Neural progenitor cell (in vitro differentiated cells): Measurements from ENCODE around the gene PIGA. TPM values are rescaled to one million over a fixed set of nuclear protein-coding genes. Genes with fewer than 3 reads are reported as not detected.

Experiments
- DNase-seq: peaks from one replicate; pipeline ENCODE4 v3.0.0-alpha.2; 2016; ENCODE audit warnings: low spot score
- H2AFZ ChIP-seq: fragments of 200-600 bp; sonication (generic); replicated peaks from 2 replicates; pipeline ENCODE4 v1.6.1; 2016; ENCODE audit warnings: antibody characterized with exemption
- H3F3A ChIP-seq: fragments of 200-600 bp; sonication (generic); 2 replicates; pipeline ENCODE4 v1.6.1; 2016; ENCODE audit warnings: antibody characterized with exemption, low read depth
- H3K27ac ChIP-seq: fragments of 200-600 bp; sonication (generic); 2 replicates; pipeline ENCODE4 v1.5.1; 2016; ENCODE audit warnings: mild to moderate bottlenecking
- H3K27me3 ChIP-seq: fragments of 200-600 bp; sonication (generic); 2 replicates; pipeline ENCODE4 v1.6.1; 2016; ENCODE audit warnings: mild to moderate bottlenecking, moderate library complexity
- H3K36me3 ChIP-seq: fragments of 200-600 bp; sonication (generic); 2 replicates; pipeline ENCODE4 v1.5.1; 2016
- H3K4me1 ChIP-seq: fragments of 200-600 bp; sonication (generic); 2 replicates; pipeline ENCODE4 v1.6.1; 2016; ENCODE audit warnings: mixed run types
- H3K4me2 ChIP-seq: fragments of 200-600 bp; sonication (generic); 2 replicates; pipeline ENCODE4 v1.6.1; 2016
- H3K4me3 ChIP-seq: fragments of 200-600 bp; sonication (generic); 2 replicates; pipeline ENCODE4 v1.5.1; 2016
- H3K79me2 ChIP-seq: fragments of 200-600 bp; sonication (generic); 2 replicates; pipeline ENCODE4 v1.6.1; 2016; ENCODE audit warnings: low read depth
- H3K9ac ChIP-seq: fragments of 200-600 bp; sonication (generic); 2 replicates; pipeline ENCODE4 v1.6.1; 2016
- H3K9me3 ChIP-seq: fragments of 200-600 bp; sonication (generic); 2 replicates; pipeline ENCODE4 v1.5.1; 2016; ENCODE audit warnings: low read depth
- H4K20me1 ChIP-seq: fragments of 200-600 bp; sonication (generic); 2 replicates; pipeline ENCODE4 v1.6.1; 2016; ENCODE audit warnings: low read depth
- H3K27ac Mint-ChIP-seq: 3 replicates; pipeline ENCODE4 v1.8.0; 2021; ENCODE audit warnings: mixed read lengths
- H3K27me3 Mint-ChIP-seq: 2 replicates; pipeline ENCODE4 v1.8.0; 2022; ENCODE audit warnings: low read depth, mild to moderate bottlenecking, inconsistent platforms, moderate library complexity, mixed read lengths; ENCODE audit not compliant: insufficient read depth
- H3K36me3 Mint-ChIP-seq: 3 replicates; pipeline ENCODE4 v1.8.0; 2021; ENCODE audit warnings: mixed read lengths
- H3K4me1 Mint-ChIP-seq: 3 replicates; pipeline ENCODE4 v1.8.0; 2021; ENCODE audit warnings: mixed read lengths
- H3K4me3 Mint-ChIP-seq: 3 replicates; pipeline ENCODE4 v1.8.0; 2021; ENCODE audit warnings: mild to moderate bottlenecking, moderate library complexity, mixed read lengths
- H3K9me3 Mint-ChIP-seq: 3 replicates; pipeline ENCODE4 v1.8.0; 2020; ENCODE audit warnings: mixed read lengths
- EZH2 ChIP-seq: fragments of 200-600 bp; sonication (generic); IDR thresholded peaks from 2 replicates; pipeline ENCODE4 v1.6.1; 2017; ENCODE audit warnings: antibody characterized with exemption, mild to moderate bottlenecking, moderate library complexity
- EZH2phosphoT487 ChIP-seq: fragments of 200-600 bp; sonication (generic); IDR thresholded peaks from 2 replicates; pipeline ENCODE4 v1.6.1; 2017; ENCODE audit warnings: antibody characterized with exemption
- total RNA-seq: library from RNA; depleted of rRNA; stranded (reverse); fragments of >200 nt; gene quantifications from 2 replicates; pipeline ENCODE4 v1.2.3, GENCODE V29; 2015; ENCODE audit warnings: low replicate concordance
- TF ChIP-seq, protein P1 (sequence below): fragments of 200-600 bp; sonication (generic); IDR thresholded peaks from 2 replicates; pipeline ENCODE4 v1.5.1; 2017; ENCODE audit warnings: antibody characterized with exemption, mild to moderate bottlenecking

Gene PIGA
- total RNA-seq, 1 donor from 2014 or later, result 23.9 TPM

DNA sequence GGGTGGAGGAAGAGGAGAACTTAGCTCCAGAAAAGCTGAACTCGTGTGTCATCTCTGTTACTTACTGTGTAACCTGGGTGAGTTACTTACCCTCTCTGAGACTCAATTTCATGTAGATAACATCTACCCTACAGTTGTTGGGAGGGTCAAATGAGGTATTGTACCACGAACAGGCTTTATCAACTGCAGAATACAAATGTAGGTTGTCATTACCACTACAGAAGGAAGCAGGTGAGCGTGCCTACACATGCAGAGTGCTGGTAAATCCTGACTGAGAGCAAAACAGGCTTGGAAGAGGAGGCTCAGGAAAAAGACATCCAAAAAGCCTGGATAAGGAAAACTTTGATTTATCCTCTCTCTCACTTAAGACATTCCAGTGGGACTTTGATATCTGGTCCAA lies 7.2 kb downstream of the PIGA start:
- Mint-ChIP-seq H3K27ac (no peak overlapping the region), H3K27me3 (peaks cover 2% of the 10 kb centered on the region), H3K4me1 (no peaks in the 10 kb centered on the region), H3K36me3 (peaks cover 5% of the 10 kb centered on the region), H3K4me3 (no peak overlapping the region), H3K9me3 (no peaks in the 10 kb centered on the region)
- TF ChIP-seq, protein P1, sequence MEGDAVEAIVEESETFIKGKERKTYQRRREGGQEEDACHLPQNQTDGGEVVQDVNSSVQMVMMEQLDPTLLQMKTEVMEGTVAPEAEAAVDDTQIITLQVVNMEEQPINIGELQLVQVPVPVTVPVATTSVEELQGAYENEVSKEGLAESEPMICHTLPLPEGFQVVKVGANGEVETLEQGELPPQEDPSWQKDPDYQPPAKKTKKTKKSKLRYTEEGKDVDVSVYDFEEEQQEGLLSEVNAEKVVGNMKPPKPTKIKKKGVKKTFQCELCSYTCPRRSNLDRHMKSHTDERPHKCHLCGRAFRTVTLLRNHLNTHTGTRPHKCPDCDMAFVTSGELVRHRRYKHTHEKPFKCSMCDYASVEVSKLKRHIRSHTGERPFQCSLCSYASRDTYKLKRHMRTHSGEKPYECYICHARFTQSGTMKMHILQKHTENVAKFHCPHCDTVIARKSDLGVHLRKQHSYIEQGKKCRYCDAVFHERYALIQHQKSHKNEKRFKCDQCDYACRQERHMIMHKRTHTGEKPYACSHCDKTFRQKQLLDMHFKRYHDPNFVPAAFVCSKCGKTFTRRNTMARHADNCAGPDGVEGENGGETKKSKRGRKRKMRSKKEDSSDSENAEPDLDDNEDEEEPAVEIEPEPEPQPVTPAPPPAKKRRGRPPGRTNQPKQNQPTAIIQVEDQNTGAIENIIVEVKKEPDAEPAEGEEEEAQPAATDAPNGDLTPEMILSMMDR, result no peak
- TF ChIP-seq EZH2 (no peak), EZH2phosphoT487 (no peak)
- Histone ChIP-seq H3K36me3 (no peaks in the 10 kb centered on the region), H3K27ac (no peak overlapping the region), H3K4me3 (no peak overlapping the region), H2AFZ (no peak overlapping the region), H3K4me1 (no peaks in the 10 kb centered on the region), H3K9ac (no peak overlapping the region), H3K9me3 (no peaks in the 10 kb centered on the region), H3F3A (no peaks in the 10 kb centered on the region), H3K4me2 (no peak overlapping the region), H3K27me3 (no peaks in the 10 kb centered on the region), H3K79me2 (no peaks in the 10 kb centered on the region), H4K20me1 (no peaks in the 10 kb centered on the region)
- DNase-seq, result no peak

DNA sequence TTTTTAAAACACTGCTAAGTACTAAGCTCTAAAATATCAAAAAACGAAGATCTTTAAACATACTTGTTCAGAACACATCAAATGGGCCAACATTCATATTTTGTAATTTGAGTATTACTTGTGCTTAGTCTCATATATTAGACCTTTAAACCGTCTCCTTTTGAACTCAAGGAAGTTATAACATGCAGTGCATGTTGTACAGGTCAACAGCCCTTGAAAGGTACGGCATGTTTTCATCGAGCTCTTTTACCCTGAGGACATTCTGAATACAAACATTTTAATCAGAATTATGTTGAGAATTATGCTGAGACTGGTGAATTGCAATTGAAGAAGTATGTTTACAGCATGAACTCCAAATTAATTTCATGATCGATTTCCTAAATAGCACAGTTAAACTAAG lies 12.9 kb downstream of the PIGA start:
- no peaks in the 10 kb centered on the region for H3K79me2 ChIP-seq
- Mint-ChIP-seq H3K36me3 (peaks cover 13% of the 10 kb centered on the region), H3K27me3 (no peaks in the 10 kb centered on the region), H3K9me3 (no peaks in the 10 kb centered on the region), H3K4me3 (no peak overlapping the region), H3K4me1 (no peaks in the 10 kb centered on the region), H3K27ac (no peak overlapping the region)
- no peaks in the 10 kb centered on the region for H3K27me3 ChIP-seq
- TF ChIP-seq, protein P1, result no peak
- TF ChIP-seq EZH2 (no peak), EZH2phosphoT487 (no peak)
- H3K36me3 ChIP-seq, result peaks cover 10% of the 10 kb centered on the region
- H3K9me3 ChIP-seq, result no peaks in the 10 kb centered on the region
- H3K4me1 ChIP-seq, result no peaks in the 10 kb centered on the region
- no peak overlapping the region for H3K4me2 ChIP-seq
- H2AFZ ChIP-seq, result no peak overlapping the region
- no peak for DNase-seq
- H3K9ac ChIP-seq, result no peak overlapping the region
- no peaks in the 10 kb centered on the region for H3F3A ChIP-seq
- H4K20me1 ChIP-seq, result no peaks in the 10 kb centered on the region
- H3K27ac ChIP-seq, result no peak overlapping the region
- H3K4me3 ChIP-seq, result no peak overlapping the region

DNA sequence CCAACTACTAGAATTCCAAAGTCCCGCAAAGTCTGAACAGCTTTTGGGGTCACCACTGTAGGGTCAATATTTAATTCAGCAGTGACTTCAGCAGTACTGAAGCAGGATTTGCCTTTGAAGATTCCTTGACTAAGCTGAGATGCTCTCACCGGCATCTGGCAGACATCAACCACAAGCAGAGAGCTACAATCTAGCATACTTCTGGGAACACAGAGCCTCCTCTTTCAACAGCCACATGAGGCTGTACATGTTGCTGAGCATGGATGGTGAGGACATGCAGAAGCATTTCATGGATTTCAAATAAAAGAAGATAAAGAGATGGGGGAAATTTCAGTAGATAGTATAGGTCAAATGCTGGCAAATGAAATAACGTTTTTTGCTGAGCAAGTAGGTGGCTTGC lies 13.3 kb downstream of the PIGA start:
- Histone ChIP-seq H3K79me2 (no peaks in the 10 kb centered on the region), H4K20me1 (no peaks in the 10 kb centered on the region), H2AFZ (no peak overlapping the region), H3K27ac (no peak overlapping the region), H3K9ac (no peak overlapping the region), H3K4me2 (no peak overlapping the region), H3K4me1 (no peaks in the 10 kb centered on the region), H3K36me3 (peaks cover 10% of the 10 kb centered on the region), H3F3A (no peaks in the 10 kb centered on the region), H3K9me3 (no peaks in the 10 kb centered on the region), H3K4me3 (no peak overlapping the region), H3K27me3 (no peaks in the 10 kb centered on the region)
- no peak overlapping the region for H3K4me3 Mint-ChIP-seq
- H3K4me1 Mint-ChIP-seq, result no peaks in the 10 kb centered on the region
- H3K9me3 Mint-ChIP-seq, result no peaks in the 10 kb centered on the region
- no peaks in the 10 kb centered on the region for H3K27me3 Mint-ChIP-seq
- H3K27ac Mint-ChIP-seq, result no peak overlapping the region
- TF ChIP-seq, protein P1, result no peak
- TF ChIP-seq EZH2, result no peak
- no peak for TF ChIP-seq EZH2phosphoT487
- peaks cover 13% of the 10 kb centered on the region for H3K36me3 Mint-ChIP-seq
- no peak for DNase-seq

DNA sequence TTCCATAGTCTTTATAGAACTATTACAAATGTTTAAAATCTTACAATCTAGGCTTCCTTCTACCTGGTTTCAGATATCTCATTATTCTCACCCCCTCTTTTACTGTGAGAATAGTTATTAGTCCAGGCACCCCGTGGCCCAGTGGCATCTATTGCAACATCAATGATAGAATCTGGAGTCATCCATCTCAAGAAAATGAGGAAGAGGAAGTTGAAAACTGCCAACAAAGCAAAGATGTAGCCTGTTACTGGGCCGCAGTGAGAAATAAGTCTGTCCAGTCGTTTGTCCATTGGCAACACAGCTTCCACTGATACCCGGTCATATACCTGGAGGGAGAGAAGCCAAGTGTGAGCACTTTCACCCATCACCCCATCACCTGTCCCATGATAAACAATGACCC lies 13.9 kb downstream of the PIGA start:
- no peaks in the 10 kb centered on the region for H3K4me1 Mint-ChIP-seq
- H3K9me3 ChIP-seq, result no peaks in the 10 kb centered on the region
- no peak overlapping the region for H2AFZ ChIP-seq
- H3K9ac ChIP-seq, result no peak overlapping the region
- no peaks in the 10 kb centered on the region for H3K9me3 Mint-ChIP-seq
- H3K27ac Mint-ChIP-seq, result no peak overlapping the region
- H3K36me3 Mint-ChIP-seq, result peaks cover 13% of the 10 kb centered on the region
- no peaks in the 10 kb centered on the region for H3K27me3 Mint-ChIP-seq
- H3K79me2 ChIP-seq, result no peaks in the 10 kb centered on the region
- TF ChIP-seq EZH2 (no peak), EZH2phosphoT487 (no peak)
- TF ChIP-seq, protein P1, result no peak
- H3K27me3 ChIP-seq, result no peaks in the 10 kb centered on the region
- no peak overlapping the region for H3K27ac ChIP-seq
- peaks cover 10% of the 10 kb centered on the region for H3K36me3 ChIP-seq
- H3K4me3 ChIP-seq, result no peak overlapping the region
- no peak overlapping the region for H3K4me2 ChIP-seq
- no peaks in the 10 kb centered on the region for H3F3A ChIP-seq
- no peaks in the 10 kb centered on the region for H3K4me1 ChIP-seq
- H3K4me3 Mint-ChIP-seq, result no peak overlapping the region
- DNase-seq, result no peak
- H4K20me1 ChIP-seq, result no peaks in the 10 kb centered on the region
